HepG2 (cell line): ENCODE measurements around the gene MED15.

Experiments used
- ASH2L ChIP-seq: fragments of 300-600, 200-600 bp; sonication (generic); IDR thresholded peaks from 2 replicates; pipeline ENCODE4 v1.7.0; 2017; ENCODE audit warnings: low read depth, mild to moderate bottlenecking, moderate library complexity, mixed read lengths, low read length; ENCODE audit not compliant: insufficient read length
- HNRNPK ChIP-seq: fragments of 200-400 bp; formaldehyde crosslinking; IDR thresholded peaks from 2 replicates; pipeline ENCODE4 v1.6.1; 2018; ENCODE audit warnings: low read length, low read depth, moderate library complexity, mild to moderate bottlenecking; ENCODE audit not compliant: poor library complexity, severe bottlenecking
- HNRNPLL ChIP-seq: fragments of 200-400 bp; formaldehyde crosslinking; IDR thresholded peaks from 2 replicates; pipeline ENCODE4 v1.6.1; 2017; ENCODE audit warnings: mild to moderate bottlenecking, low read depth, low read length; ENCODE audit not compliant: poor library complexity, severe bottlenecking
- NFRKB ChIP-seq: fragments of 450-650 bp; IDR thresholded peaks from 2 replicates; pipeline ENCODE4 v1.6.1; 2017
- YEATS2 ChIP-seq: sonication (generic); formaldehyde crosslinking; IDR thresholded peaks from 2 replicates; pipeline ENCODE4 v1.4.0; 2020; ENCODE audit warnings: missing genetic modification reagents, borderline replicate concordance
- ZNF251 ChIP-seq: sonication (generic); formaldehyde crosslinking; IDR thresholded peaks from 2 replicates; pipeline ENCODE4 v1.9.0; 2021; ENCODE audit warnings: mild to moderate bottlenecking, missing genetic modification reagents
- ZNF709 ChIP-seq: sonication (generic); formaldehyde crosslinking; IDR thresholded peaks from 2 replicates; pipeline ENCODE4 v1.5.0; 2020; ENCODE audit warnings: mild to moderate bottlenecking, missing genetic modification reagents
- TF ChIP-seq, protein P1 (sequence below): sonication (generic); formaldehyde crosslinking; IDR thresholded peaks from 2 replicates; pipeline ENCODE4 v1.5.0; 2020; ENCODE audit warnings: mild to moderate bottlenecking, missing genetic modification reagents
- TF ChIP-seq, protein P2 (sequence below): IDR thresholded peaks from 2 replicates; pipeline ENCODE4 v1.6.1; 2016
- TF ChIP-seq, protein P3 (sequence below): IDR thresholded peaks from 2 replicates; pipeline ENCODE4 v1.6.1; 2012; ENCODE audit warnings: low read length, improper control_type of control experiment
- TF ChIP-seq, protein P4 (sequence below): IDR thresholded peaks from 2 replicates; pipeline ENCODE4 v1.6.1; 2012; ENCODE audit warnings: inconsistent platforms
- TF ChIP-seq, protein P5 (sequence below): sonication (generic); formaldehyde crosslinking; conservative IDR thresholded peaks from 2 replicates; pipeline ENCODE4 v1.4.0; 2020; ENCODE audit warnings: missing genetic modification reagents
- TF ChIP-seq, protein P6 (sequence below): sonication (generic); formaldehyde crosslinking; IDR thresholded peaks from 2 replicates; pipeline ENCODE4 v1.8.1; 2022; ENCODE audit warnings: mild to moderate bottlenecking, missing genetic modification reagents

DNA sequence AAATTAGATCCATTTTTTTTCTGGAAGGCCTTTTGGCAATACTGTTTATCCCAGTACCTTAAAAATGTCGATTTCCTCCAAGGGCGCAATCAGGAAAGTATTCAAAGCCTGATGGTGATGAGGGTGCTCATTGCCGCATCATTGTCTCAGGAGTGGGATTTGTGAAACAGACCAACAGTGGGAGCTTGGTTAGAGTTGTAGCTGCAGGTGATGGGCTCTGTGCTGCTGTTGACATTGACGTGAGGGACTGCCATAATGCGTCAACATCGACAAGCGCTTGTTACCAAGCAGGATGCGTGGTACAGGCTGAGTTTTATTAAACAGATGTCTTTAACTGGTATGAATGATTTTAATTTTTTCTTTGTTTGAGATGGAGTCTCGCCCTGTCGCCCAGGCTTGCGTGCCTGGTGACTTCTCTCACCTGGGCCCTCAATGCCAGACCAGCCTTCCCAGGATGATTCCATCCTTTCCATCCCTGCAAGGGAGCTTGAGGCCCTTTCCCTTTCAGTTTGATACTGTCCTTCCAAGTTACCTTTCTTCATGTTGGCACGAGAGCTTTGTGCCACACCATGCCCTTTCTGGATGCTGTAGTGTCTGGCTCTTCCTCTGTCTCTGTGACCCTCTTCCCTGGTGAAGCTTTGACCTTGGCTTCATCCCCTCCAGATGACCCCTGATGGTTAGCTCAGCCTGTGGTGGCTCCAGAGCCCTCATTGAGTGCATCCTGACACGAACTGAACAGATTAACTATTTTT, 10.6 kb downstream of the MED15 start:
- TF ChIP-seq, protein P1, sequence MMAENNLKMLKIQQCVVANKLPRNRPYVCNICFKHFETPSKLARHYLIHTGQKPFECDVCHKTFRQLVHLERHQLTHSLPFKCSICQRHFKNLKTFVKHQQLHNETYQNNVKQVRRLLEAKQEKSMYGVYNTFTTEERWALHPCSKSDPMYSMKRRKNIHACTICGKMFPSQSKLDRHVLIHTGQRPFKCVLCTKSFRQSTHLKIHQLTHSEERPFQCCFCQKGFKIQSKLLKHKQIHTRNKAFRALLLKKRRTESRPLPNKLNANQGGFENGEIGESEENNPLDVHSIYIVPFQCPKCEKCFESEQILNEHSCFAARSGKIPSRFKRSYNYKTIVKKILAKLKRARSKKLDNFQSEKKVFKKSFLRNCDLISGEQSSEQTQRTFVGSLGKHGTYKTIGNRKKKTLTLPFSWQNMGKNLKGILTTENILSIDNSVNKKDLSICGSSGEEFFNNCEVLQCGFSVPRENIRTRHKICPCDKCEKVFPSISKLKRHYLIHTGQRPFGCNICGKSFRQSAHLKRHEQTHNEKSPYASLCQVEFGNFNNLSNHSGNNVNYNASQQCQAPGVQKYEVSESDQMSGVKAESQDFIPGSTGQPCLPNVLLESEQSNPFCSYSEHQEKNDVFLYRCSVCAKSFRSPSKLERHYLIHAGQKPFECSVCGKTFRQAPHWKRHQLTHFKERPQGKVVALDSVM (CRISPR knock-in tag) = no peak
- TF ChIP-seq, protein P2, sequence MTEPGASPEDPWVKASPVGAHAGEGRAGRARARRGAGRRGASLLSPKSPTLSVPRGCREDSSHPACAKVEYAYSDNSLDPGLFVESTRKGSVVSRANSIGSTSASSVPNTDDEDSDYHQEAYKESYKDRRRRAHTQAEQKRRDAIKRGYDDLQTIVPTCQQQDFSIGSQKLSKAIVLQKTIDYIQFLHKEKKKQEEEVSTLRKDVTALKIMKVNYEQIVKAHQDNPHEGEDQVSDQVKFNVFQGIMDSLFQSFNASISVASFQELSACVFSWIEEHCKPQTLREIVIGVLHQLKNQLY (CRISPR knock-in tag) = no peak
- TF ChIP-seq HNRNPK (no peak), HNRNPLL (no peak), ASH2L (no peak), ZNF709 (CRISPR knock-in tag) (no peak), NFRKB (no peak), ZNF251 (no peak), YEATS2 (no peak)
- TF ChIP-seq, protein P3, sequence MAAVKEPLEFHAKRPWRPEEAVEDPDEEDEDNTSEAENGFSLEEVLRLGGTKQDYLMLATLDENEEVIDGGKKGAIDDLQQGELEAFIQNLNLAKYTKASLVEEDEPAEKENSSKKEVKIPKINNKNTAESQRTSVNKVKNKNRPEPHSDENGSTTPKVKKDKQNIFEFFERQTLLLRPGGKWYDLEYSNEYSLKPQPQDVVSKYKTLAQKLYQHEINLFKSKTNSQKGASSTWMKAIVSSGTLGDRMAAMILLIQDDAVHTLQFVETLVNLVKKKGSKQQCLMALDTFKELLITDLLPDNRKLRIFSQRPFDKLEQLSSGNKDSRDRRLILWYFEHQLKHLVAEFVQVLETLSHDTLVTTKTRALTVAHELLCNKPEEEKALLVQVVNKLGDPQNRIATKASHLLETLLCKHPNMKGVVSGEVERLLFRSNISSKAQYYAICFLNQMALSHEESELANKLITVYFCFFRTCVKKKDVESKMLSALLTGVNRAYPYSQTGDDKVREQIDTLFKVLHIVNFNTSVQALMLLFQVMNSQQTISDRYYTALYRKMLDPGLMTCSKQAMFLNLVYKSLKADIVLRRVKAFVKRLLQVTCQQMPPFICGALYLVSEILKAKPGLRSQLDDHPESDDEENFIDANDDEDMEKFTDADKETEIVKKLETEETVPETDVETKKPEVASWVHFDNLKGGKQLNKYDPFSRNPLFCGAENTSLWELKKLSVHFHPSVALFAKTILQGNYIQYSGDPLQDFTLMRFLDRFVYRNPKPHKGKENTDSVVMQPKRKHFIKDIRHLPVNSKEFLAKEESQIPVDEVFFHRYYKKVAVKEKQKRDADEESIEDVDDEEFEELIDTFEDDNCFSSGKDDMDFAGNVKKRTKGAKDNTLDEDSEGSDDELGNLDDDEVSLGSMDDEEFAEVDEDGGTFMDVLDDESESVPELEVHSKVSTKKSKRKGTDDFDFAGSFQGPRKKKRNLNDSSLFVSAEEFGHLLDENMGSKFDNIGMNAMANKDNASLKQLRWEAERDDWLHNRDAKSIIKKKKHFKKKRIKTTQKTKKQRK = no peak
- TF ChIP-seq, protein P4, sequence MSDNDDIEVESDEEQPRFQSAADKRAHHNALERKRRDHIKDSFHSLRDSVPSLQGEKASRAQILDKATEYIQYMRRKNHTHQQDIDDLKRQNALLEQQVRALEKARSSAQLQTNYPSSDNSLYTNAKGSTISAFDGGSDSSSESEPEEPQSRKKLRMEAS = no peak
- TF ChIP-seq, protein P5, sequence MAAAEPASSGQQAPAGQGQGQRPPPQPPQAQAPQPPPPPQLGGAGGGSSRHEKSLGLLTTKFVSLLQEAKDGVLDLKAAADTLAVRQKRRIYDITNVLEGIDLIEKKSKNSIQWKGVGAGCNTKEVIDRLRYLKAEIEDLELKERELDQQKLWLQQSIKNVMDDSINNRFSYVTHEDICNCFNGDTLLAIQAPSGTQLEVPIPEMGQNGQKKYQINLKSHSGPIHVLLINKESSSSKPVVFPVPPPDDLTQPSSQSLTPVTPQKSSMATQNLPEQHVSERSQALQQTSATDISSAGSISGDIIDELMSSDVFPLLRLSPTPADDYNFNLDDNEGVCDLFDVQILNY (CRISPR knock-in tag) = no peak
- TF ChIP-seq, protein P6, sequence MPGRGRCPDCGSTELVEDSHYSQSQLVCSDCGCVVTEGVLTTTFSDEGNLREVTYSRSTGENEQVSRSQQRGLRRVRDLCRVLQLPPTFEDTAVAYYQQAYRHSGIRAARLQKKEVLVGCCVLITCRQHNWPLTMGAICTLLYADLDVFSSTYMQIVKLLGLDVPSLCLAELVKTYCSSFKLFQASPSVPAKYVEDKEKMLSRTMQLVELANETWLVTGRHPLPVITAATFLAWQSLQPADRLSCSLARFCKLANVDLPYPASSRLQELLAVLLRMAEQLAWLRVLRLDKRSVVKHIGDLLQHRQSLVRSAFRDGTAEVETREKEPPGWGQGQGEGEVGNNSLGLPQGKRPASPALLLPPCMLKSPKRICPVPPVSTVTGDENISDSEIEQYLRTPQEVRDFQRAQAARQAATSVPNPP (CRISPR knock-in tag) = no peak
